ENCODE results near the gene SPATA6.
"Not testable (repeated sequence)": the region's sequence is repeated elsewhere in the genome, so short reads cannot be mapped to it uniquely, and the experiment has no call there.

The SPATA6 gene

DNA sequence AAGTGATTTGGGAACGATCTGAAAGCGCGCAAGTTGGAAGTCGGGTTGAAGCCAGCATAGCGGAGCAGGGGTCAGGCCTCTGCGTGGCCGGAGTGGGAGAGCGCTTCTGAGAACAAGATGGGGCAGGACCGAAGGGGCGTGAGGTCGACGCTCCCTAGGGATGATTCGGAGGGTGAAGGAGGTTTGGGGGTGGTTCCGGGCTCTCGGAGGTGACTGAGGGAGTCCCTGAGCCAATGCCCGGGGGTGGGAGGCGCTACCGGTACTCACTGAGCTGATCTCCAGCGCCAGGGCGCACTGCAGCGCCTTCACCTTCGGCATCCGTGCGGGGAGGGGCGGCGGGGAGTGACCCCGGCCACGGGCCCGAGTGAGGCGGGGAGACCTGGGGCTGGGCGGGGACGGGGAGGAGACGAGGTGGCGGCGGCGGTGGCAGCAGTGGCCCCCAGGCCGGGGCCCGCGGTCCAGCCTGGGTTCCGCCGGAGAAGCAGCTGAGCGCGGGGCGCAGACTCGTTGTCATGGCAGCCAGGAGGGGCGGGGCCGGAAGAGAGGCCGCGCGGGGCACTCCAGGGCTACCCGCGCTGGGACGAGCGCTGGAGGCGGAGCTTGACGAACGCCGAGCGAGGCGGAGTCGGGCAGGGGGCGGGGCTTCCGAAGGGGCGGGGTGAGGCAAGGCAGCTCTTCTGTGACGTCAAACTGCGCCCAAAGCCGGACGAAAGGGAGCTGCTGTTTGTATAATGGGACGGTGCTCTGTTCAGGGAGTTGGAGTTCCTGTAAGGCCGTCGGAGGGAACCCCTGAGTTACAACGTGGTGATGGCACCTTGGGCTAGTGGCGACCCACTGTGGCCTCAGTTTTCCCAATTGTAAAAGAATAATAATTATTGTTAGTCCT, at the start of gene SPATA6:
SPATA6 (minus strand) TSS at position 514 of the 886 bp plus-strand sequence; CDS start at position 318, 196 bp downstream.
- peak; percentile 92 for DNase-seq

DNA sequence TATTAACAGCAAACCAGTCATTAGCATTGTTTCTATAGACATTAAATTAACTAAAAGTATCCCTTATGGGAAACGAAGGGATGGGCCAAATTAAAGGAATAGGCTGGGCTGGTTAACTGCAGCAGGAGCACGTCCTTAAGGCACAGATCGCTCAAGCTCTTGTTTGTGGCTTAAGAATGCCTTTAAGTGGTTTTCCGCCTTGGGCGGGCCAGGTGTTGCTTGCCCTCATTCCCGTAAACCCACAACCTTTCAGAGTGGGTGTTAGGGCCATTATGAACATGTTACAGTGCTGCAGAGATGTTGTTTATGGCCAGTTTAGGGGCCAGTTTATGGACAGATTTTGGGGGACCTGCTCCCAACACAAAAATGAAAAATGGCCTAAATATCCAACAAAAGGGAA, 47.9 kb upstream of the SPATA6 start:
- DNase-seq, result not testable (repeated sequence)

DNA sequence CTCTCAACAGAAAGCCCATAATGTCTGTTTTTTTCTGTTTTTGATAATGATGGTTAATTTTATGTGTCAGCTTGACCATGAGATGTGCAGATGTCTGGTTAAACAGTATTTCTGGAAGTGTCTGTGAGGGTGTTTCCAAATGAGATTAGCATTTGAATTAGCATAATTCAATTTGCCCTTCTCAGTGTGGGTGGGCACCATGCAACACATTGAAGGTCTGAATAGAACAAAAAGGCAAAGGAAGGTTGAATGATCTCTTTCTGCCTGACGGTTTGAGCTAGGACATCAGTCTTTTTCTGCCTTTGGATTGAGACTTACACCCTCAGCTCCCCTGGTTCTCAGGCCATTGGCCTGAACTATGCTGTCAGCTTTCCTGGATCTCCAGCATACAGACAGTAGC, 34.9 kb upstream of the SPATA6 start:
- DNase-seq, result no peak

DNA sequence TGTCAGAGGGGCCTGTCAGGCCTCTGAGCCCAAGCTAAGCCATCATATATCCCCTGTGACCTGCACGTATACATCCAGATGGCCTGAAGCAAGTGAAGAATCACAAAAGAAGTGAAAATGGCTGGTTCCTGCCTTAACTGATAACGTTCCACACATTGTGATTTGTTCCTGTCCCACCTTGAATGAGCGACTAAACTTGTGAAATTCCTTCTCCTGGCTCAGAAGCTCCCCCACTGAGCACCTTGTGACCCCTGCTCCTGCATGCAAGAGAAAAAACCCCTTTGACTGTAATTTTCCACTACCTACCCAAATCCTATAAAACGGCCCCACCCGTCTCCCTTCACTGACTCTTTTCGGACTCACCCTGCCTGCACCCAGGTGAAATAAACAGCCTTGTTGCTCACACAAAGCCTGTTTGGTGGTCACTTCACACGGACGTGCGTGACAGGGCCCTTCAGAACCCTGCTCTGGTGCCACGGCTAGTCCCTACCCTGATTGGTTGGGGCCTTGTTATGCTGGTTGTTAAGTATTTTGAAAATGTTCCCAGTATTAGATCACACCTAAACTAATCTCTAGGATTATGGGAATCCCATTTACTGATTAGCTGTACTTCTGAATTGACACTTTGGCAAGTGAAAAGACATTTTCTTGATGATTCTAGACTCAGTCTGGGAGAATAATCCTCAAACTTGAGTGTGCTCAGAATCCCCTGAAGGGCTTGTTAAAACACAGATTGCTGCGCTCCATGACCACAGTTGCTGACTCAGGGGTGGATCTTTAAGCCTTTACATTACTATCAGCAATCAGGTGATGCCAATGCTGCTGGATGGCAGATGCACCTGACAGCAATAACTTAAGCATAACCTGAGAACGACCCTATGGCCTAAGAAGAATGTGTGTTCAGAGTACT, 28.8 kb upstream of the SPATA6 start:
- DNase-seq, result no peak

DNA sequence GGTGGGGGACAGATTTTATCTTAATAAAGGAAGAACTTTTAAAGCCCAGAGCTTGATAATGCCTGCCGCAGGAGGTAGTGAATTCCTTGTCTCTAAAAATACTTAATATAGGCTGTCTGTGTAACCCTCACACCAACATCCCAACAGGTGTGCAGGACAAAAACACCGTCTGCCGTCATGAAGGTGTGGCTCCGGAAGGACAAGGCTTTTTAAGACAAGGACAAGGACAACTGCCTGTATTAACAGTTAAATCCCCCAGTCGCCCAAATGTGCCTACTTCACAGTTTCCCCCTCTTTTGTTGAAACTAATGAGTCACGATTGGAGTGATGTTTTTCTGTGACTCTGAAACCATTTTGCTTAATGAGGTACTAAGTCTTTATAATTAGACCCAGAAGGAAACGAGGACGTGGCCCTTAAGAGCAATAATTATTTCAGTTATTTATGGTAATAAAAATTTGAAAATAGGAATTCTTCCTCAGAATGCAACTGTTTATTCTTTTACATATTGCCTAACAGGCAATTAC, 27.3 kb upstream of the SPATA6 start:
- no peak for DNase-seq

DNA sequence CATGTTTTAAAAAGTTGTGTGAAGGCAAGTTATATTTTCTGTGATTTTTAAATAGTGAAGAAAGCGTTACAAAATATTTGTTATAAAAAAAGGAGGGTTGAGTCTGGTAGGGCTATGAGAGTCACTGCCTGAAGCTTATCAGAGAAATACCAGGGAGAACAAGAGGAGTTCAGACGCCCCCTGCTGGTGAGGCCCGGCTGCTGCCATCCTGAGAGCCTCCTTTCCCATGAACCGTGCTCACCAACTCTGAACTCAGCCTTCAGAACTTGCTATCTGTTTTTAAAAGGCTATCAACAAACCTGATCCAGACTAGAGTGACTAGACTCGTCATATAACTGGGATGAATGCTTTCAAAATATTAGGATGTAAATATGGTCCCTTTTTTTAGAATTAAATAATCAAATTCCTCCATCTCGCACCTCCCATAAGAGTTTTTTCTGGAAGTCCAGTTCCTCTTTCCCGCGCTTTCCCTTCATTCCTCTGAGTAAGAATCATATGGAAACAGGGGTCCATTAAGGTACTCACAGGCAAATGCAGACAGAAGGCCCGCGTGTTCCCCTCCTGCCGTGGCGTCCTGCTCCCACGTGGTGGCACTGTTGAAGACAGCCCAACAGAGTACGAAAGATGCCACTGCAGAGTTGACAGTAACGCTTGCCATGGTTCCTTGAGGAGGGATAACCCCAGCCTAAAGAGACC, 26.2 kb upstream of the SPATA6 start:
- DNase-seq, result peak; percentile 79

DNA sequence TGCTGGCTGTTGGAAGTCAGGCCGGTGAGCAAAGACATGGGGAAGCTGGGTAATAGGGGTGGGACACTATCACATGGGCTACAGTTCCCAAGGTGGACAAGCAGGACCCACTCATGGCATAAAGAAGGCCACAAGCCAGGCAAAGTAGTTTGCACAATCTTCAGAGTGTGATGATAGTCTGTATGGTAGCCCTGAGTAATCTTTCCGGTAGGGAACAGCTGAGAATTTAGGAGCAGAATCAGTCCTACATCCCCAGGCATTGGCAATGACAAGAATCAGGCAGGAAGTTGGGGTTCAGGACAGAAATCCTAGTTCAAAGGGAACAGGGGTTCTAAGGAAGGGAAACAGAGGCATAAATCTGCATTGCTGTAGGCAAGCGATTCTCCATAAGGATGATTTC, 23.9 kb upstream of the SPATA6 start:
- no peak for DNase-seq

DNA sequence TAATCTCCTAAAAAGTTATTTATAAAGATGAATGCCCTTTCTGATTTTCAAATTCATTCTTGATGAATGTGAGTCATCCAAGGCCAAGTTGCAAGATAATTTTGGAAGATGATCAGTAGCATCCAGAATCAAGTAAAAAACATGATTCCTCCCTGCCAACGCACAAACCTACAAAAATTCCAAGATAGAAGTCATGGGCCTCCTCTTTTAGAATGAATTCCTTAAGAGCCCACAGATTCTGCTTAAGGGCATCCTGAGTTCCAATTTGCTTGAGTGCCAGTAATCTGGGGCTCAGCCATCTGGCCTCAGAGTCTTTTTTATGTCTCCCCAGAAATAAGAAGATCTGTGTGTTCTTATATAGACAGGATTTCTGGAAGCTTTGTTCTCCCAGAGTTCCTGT, 23.2 kb upstream of the SPATA6 start:
- no peak for DNase-seq

DNA sequence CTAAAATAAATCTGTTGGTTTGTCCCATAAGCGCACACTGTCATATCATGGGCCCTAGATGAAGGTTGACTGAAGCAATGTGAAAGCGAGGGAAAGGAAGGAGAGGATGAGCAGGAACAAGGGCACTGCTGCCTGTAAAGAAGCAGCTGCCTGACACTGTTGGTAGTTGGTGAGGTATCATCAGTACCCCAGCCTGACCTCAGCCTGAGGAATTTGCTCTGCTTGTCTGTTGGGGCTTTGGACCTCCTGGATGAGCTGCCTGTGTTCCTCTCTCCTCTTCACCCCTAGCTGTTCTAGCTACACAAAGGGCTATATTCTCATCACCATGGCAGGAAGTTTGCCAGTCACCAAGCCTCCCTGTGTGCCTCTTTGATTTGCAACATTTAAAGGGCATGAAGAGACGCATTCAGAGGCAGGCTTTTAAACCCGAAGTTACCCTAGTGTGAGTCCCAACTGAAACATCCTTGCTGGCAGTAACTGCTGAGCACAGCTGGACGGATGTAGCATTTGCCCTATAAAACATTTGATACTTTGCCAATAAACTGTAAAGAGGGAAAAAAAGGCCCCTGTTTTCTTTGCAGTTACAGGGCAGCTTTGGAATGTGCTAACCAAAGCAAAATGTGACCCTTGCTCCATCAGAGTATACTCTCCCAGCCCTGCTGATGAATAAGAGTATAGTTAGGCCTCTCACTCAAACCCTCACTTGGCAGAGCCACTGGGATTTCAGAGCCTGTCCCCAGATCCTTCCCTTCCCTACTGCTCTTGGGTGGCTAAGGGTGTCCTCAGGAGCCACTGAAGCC, 22.2 kb upstream of the SPATA6 start:
- peak; percentile 86 for DNase-seq

DNA sequence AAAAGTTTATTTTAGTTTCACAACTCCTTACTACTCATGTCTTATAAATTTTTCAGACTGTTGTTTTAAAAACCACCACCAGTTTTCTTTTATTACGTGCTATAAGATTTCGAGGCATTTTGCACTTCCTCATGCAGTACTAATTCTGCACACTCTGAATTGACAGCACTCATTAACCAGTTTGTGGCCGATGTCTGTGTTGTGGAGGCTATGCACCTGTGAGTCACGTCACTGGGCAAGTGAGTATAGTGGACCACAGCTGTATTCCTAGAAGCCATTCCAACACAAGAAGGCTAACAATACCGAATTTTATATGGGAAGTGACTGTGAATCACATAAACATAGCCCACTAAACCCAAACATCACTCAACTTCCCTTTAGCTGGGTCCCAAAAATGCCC, 21.0 kb upstream of the SPATA6 start:
- no peak for DNase-seq

DNA sequence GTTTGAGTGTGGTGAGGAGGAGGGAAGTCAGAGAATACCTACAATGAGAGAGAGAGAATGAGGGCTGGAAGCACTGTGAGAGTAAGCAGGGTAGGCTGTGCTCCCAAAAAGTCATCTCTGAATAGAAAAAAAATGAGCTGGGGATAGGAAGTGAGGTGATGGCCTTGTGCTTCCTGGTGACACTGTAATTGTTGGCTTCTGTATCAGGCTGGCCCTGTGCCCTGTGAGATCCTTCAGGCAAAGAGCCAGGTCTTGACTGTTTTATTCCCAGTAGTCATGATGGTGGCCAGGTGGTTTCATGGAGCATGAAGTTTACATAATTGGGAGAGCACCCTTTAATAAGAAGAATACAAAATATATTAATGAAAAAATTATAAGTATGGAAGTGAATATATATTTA, 20.4 kb upstream of the SPATA6 start:
- peak; percentile 94 for DNase-seq

DNA sequence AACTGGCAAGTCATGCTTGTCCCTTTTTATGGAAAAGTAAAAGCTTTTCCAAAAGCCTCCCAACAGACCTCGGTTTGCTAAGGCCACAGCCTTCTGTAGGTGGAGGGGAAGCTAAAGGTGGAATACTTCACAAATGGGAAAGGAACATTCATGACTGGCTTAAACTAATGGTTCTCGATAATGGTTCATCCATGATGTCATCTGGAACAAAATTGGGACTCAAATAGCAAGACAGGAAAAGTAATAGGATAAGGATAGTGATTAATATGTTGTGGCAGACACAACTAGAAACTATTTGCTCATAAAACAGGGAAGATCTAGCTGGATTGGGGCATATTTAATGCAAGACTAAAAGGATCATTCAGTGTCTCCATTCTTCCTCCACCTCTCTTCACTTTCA, 16.7 kb upstream of the SPATA6 start:
- DNase-seq, result no peak

DNA sequence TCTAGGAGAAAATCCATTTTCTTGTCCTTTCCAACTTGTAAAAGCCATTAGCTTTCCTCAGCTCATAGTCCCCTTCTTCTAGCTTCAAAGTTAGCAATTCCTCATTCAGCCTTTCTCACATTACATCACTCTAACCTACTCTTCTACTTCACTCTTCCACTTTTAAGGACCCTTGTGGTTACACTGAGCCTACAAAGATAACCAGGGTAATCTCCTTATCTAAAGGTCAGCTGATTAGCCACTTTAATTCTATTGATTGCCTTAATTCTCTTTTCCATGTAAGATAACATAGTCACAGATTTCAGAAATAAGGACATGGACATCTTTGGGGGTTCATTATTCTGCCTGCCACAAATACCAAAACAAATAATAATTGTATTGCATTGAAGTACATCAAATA, 8.5 kb upstream of the SPATA6 start:
- DNase-seq, result peak; percentile 39

DNA sequence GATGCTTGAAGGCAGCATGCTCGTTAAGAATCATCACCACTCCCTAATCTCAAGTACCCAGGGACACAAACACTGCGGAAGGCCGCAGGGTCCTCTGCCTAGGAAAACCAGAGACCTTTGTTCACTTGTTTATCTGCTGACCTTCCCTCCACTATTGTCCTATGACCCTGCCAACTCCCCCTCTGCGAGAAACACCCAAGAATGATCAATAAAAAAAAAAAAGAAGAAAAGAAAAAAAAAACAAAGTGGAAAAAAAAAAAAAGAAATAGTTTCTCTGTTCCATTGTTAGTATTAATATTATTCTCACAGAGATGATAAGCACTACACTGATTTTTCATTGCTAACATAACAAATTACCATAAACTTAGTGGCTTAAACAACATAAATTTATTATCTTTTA, 8.0 kb upstream of the SPATA6 start:
- DNase-seq, result not testable (repeated sequence)

DNA sequence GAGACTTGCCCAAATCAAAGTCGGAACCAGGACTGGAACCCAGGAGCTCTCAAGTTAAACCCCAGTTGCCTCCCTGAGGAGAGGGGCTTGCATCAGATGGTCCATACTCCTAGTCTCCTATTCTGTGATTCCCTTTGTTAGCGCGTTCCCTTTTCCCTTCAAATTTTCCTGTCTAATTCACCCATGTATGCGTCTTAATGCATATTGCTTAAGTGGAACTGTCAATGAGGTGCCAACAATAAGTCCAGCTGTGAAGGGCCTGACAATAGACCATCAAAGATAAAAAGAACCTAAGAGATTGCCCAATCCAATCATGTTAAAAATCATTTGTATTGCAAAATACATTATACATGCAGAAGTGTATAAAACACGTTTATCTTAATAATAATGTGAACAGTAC, 634 bp upstream of the SPATA6 start:
- no peak for DNase-seq

DNA sequence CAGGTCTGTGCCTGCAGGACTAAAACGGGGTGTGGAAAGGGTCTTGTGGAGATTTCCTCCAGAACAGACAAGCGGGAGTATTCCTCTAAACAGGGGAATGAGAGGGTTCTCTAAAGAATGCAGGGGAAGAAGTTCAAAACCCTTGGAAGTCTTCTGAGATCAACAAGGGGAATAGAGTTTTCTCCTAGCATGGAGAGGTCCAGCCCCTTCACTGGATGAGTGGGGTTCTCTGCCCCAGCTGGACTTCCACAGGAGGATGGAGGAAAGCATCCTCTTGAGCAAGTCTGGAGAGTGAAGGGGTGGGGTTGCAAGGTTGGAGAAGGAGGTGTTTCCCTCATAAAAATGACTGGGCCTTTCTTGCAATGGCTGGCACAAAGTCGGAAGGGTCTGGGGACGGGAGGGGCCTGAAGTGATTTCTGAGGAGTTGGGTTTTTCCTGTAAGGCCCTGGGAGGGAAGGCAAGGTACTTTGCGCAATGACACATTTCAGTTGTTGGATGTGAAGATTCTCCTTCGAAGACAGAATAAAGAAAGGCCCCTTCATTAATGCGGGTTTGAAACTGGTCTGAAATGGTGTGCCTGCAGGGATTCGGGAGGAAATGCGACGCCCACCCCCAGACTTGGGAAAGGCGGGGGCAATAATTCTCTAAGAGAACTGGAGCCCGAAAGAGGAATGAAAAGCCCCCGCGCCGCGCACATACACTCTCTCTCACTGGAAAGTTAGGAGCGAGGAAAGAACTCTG, 884 bp downstream of the SPATA6 start:
- DNase-seq, result peak; percentile 48

DNA sequence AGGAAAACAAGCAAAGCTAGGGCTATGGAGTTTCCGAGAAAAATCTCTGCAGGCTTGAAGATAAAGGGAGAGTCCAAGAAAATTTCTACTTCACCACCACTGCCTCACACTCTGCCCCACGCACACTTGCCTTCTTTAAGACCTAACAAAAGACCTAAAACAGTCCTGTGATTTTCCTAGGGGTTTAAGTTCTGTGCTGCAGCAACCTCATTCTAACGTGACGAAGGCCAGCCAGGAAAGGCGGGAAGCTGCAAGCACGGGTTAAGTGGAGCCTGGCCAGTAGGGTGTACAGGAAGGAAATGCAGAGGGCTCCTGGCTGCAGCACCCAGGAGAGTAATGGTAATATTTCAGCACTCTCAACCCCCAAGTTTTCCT, 1.5 kb downstream of the SPATA6 start:
- DNase-seq, result peak; percentile 48

DNA sequence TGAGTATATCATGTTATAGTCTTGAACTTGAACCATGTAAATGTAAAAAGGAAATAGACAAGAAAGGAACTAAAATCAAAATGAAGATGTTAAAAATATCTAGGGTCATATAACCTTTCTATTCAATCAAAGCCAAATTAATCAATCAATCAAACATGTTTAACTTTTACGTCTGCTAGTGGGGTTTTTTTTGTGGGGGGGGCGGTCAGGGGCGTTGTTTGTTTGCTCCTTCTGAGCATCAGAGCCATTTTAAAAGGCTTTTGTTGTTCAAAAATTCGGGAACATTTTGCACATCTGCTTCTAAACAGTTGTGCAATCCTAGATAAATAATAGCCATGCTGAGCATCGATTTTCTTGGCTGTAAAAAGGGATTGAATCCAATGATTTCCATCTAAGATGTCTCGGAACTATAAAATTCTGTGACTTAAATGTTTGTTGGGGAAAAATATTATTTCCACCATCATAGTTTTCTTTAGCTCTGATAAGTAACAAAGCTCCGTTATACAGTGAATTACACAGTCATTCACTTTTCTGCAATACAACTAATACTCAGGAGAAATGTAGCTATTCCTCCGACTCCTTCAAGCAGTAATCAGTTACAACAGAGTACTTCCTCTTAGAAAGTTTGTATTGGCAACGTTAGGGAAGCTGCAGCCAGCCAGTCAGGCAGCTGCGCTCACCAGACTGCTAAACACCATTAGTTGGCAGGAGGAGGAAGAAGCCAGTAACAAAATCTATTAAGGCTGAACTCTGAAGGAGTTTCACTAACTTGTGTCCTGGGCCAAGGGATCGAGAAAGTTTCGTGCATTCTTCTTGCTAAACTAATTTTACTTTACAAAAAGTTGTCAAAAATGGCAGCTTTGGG, 2.2 kb downstream of the SPATA6 start:
- DNase-seq, result peak; percentile 58

DNA sequence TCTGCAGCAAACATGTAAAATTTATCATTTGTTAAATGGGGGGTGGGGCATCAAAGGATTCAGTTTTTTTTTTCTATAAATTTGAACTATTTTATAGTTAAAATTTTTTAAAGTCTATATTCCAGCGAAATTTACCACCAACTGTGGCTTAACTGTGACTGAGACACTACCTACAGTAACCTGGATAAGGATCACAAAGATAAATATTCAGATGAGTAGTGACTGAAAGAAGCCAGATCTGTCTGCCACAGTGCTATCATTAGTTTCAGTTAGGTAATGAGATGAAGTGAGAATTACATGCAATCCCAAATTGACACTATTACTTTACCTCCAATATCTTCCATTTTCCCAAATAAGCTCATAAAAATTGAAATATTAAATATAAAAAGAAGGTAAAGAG, 5.4 kb downstream of the SPATA6 start:
- DNase-seq, result no peak

DNA sequence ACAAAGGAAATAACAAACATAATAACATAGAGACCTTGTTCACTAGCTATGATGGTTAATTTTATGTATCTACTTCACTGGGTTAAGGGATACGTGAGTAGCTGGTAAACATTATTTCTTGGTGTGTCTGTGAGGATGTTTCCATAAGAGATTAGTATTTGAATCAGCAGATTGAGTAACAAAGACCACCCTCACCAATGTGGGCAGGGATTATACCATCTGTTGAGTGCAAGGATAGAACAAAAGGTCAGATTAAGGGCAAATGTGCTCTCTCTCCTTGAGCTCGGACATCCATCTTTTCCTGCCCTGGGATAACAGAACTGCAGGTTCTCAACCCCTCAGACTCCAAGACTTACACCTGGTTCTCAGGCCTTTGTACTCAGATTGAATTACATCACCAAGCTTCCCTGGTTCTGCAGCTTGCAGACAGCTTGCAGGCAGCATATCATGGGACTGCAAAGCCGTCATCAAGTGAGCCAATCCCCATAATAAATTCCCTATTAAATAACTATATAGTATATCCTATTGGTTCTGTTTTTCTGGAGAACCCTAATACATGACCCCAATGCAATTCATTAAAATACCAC, 9.2 kb downstream of the SPATA6 start:
- DNase-seq, result no peak
